ENCODE data around the gene TAS2R39.
"Not testable (repeated sequence)": the region's sequence is repeated elsewhere in the genome, so short reads cannot be mapped to it uniquely, and the experiment has no call there.

The TAS2R39 gene
- 0 reads per million in 3 donors for total RNA-seq

DNA sequence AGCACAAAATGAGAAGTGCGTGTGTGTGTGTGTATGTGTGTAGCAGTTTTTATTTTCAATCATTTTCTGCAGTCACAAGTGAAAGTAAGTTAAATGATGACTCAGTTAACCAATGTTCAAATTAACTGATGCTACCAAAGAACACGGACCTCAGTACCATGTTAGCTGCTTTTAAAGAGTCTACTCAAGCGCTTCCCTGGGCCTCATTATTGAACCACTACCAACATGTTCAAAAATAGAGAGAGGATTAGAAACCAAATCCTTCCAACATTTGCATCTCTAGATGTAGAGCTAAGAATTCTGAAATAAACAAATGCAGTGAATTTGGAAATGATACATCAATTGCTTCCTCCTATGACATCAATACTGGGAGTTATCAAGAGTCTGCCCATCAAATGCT lies at the start of gene TAS2R39:
TAS2R39 (plus strand) TSS at position 396 of the 400 bp plus-strand sequence; CDS start at position 396, 0 bp downstream.
- Histone ChIP-seq H3K27ac (ENCODE audit: insufficient read depth, low read length, poor library complexity, severe bottlenecking) (no peak within 1 kb of the TSS), H3K36me3 (ENCODE audit: control insufficient read depth, insufficient read depth, low read length) (no peaks in the 10 kb centered on the region), H3K27me3 (replicated peaks; ENCODE audit: control insufficient read depth, insufficient read depth, low read length, poor library complexity, severe bottlenecking) (peaks cover 4% of the 10 kb centered on the region), H3K9me3 (ENCODE audit: control insufficient read depth, low read length) (no peaks in the 10 kb centered on the region), H3K4me1 (ENCODE audit: control insufficient read depth, insufficient read depth, low read length, poor library complexity, severe bottlenecking) (no peaks in the 10 kb centered on the region), H3K4me3 (ENCODE audit: insufficient read depth, low read depth, low read length, poor library complexity, severe bottlenecking) (no peak within 1 kb of the TSS)
- DNase-seq: no peak

DNA sequence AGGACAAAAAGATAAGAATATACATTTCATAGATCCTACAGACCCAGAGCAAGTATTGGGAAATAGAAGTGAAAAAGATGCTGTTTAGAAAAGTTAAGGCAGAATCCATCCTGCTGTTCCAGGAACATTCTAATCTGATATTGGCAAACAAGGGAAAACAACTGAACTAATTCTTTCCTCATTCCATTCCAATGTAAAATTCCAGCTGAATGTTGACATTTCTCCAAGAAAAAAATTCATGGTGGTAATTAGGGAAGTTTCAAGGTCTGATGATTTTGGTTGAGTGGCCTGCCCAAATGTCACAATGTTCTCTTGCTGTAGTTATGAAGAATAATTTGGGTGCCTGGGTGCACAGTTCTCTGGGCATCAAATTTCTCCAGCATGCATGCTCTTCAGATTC lies 36.1 kb upstream of the TAS2R39 start:
- DNase-seq: no peak
- H3K36me3 ChIP-seq (ENCODE audit: control insufficient read depth, insufficient read depth, low read length): no peaks in the 10 kb centered on the region

DNA sequence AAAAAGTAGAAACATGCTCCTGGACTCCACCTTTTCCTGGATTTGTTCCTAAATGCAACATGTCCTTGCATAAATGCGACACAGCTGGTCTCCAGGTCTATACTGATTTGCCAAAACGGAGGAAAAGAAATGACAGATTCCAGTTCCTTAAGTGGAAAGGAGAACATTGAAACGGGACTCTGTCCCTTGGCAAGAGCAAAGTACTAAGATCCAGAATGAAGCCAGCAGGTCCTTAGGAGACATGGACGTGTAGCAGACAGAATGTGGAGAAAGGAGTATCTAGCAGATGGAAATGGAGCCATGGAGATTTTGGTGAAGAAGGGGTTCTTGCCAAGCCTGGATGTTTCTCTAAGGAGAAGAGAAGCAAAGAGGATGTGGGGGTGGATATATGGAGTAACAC lies 35.2 kb upstream of the TAS2R39 start:
- no peaks in the 10 kb centered on the region for H3K4me1 ChIP-seq (ENCODE audit: control insufficient read depth, insufficient read depth, low read length, poor library complexity, severe bottlenecking)
- DNase-seq: no peak
- H3K4me3 ChIP-seq (ENCODE audit: insufficient read depth, low read depth, low read length, poor library complexity, severe bottlenecking): no peak overlapping the region
- no peaks in the 10 kb centered on the region for H3K9me3 ChIP-seq (ENCODE audit: control insufficient read depth, low read length)
- H3K27me3 ChIP-seq (replicated peaks; ENCODE audit: control insufficient read depth, insufficient read depth, low read length, poor library complexity, severe bottlenecking): no peaks in the 10 kb centered on the region
- no peak overlapping the region for H3K27ac ChIP-seq (ENCODE audit: insufficient read depth, low read length, poor library complexity, severe bottlenecking)
- H3K36me3 ChIP-seq (ENCODE audit: control insufficient read depth, insufficient read depth, low read length): no peaks in the 10 kb centered on the region

More for the DNA sequence above, 36.1 kb upstream of the TAS2R39 start:
- H3K27ac ChIP-seq (ENCODE audit: insufficient read depth, low read length, poor library complexity, severe bottlenecking): no peak overlapping the region
- no peak overlapping the region for H3K4me3 ChIP-seq (ENCODE audit: insufficient read depth, low read depth, low read length, poor library complexity, severe bottlenecking)
- H3K4me1 ChIP-seq (ENCODE audit: control insufficient read depth, insufficient read depth, low read length, poor library complexity, severe bottlenecking): no peaks in the 10 kb centered on the region
- H3K27me3 ChIP-seq (replicated peaks; ENCODE audit: control insufficient read depth, insufficient read depth, low read length, poor library complexity, severe bottlenecking): no peaks in the 10 kb centered on the region
- H3K9me3 ChIP-seq (ENCODE audit: control insufficient read depth, low read length): no peaks in the 10 kb centered on the region

DNA sequence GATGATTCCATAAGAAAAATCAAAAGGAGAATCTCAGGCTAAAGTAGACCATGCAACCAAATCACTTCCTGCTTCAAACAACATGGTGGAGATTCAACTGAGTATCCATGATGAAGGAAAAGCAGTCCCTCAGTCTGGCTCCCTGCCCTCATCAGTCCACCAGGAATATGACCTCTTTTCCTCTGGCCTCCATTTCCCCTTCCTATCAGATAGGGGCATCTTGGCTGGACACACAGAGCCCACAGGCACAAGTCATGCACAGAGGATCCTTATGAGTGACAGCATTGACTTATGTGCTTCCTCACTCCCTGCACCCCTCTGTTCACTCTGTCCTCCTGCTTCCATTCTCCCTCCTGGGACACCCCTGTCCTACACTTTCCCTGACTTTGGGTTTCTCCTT lies 34.6 kb upstream of the TAS2R39 start:
- no peaks in the 10 kb centered on the region for H3K36me3 ChIP-seq (ENCODE audit: control insufficient read depth, insufficient read depth, low read length)
- no peaks in the 10 kb centered on the region for H3K4me1 ChIP-seq (ENCODE audit: control insufficient read depth, insufficient read depth, low read length, poor library complexity, severe bottlenecking)
- H3K27ac ChIP-seq (ENCODE audit: insufficient read depth, low read length, poor library complexity, severe bottlenecking): no peak overlapping the region

DNA sequence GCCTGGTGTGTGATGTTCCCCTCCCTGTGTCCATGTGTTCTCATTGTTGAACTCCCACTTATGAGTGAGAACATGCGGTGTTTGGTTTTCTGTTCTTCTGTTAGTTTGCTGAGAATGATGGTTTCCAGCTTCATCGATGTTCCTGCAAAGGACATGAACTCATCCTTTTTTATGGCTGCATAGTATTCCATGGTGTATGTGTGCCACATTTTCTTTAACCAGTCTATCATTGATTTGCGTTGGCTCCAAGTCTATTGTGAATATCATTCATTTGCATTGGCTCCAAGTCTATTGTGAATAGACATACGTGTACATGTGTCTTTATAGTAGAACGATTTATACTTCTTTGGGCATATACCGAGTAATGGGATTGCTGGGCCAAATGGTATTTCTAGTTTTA lies 32.5 kb upstream of the TAS2R39 start:
- DNase-seq; H3K4me1 ChIP-seq (ENCODE audit: control insufficient read depth, insufficient read depth, low read length, poor library complexity, severe bottlenecking); H3K27me3 ChIP-seq (replicated peaks; ENCODE audit: control insufficient read depth, insufficient read depth, low read length, poor library complexity, severe bottlenecking); H3K27ac ChIP-seq (ENCODE audit: insufficient read depth, low read length, poor library complexity, severe bottlenecking); H3K9me3 ChIP-seq (ENCODE audit: control insufficient read depth, low read length); H3K36me3 ChIP-seq (ENCODE audit: control insufficient read depth, insufficient read depth, low read length); H3K4me3 ChIP-seq (ENCODE audit: insufficient read depth, low read depth, low read length, poor library complexity, severe bottlenecking): not testable (repeated sequence)

More for the DNA sequence above, 34.6 kb upstream of the TAS2R39 start:
- no peak for DNase-seq
- H3K27me3 ChIP-seq (replicated peaks; ENCODE audit: control insufficient read depth, insufficient read depth, low read length, poor library complexity, severe bottlenecking): no peaks in the 10 kb centered on the region
- no peaks in the 10 kb centered on the region for H3K9me3 ChIP-seq (ENCODE audit: control insufficient read depth, low read length)
- no peak overlapping the region for H3K4me3 ChIP-seq (ENCODE audit: insufficient read depth, low read depth, low read length, poor library complexity, severe bottlenecking)

DNA sequence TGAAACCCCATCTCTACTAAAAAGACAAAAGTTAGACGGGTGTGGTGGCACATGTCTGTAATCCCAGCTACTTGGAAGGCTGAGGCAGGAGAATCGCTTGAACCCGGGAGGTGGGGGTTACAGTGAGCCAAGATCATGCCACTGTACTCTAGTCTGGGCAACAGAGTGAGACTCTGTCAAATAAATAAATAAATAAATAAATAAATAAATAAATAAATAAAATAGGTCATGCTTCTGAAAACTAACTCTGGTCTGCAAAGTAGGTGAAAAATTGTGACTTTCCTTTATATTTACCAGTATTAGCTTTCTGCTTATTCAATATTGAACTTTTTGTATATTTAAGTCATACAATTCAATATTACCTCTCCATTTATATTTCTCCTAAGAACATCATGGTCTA lies 24.6 kb upstream of the TAS2R39 start:
- not testable (repeated sequence) for H3K27me3 ChIP-seq (replicated peaks; ENCODE audit: control insufficient read depth, insufficient read depth, low read length, poor library complexity, severe bottlenecking); H3K4me3 ChIP-seq (ENCODE audit: insufficient read depth, low read depth, low read length, poor library complexity, severe bottlenecking); DNase-seq; H3K9me3 ChIP-seq (ENCODE audit: control insufficient read depth, low read length); H3K36me3 ChIP-seq (ENCODE audit: control insufficient read depth, insufficient read depth, low read length); H3K4me1 ChIP-seq (ENCODE audit: control insufficient read depth, insufficient read depth, low read length, poor library complexity, severe bottlenecking); H3K27ac ChIP-seq (ENCODE audit: insufficient read depth, low read length, poor library complexity, severe bottlenecking)

DNA sequence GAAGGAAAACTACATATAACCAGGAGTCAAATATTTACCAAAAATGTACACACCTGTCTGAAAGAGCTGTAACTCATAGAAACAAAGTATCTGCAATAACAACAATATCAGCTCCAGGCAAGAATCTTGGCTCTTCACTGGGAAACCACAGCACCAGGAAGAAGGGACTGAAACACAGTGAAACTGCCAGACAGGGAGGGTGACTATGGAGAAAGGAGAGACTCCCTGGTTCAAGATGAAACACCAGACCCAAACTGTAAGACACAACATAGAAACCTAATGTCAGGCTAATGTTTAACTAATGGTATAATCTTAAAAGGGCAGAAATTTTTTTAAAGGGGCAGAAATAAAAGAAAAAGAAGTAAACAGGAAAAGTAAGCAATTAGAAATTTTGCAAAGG lies 11.5 kb upstream of the TAS2R39 start:
- Histone ChIP-seq H3K27me3 (replicated peaks; ENCODE audit: control insufficient read depth, insufficient read depth, low read length, poor library complexity, severe bottlenecking) (no peaks in the 10 kb centered on the region), H3K36me3 (ENCODE audit: control insufficient read depth, insufficient read depth, low read length) (no peaks in the 10 kb centered on the region), H3K27ac (ENCODE audit: insufficient read depth, low read length, poor library complexity, severe bottlenecking) (no peak overlapping the region), H3K4me3 (ENCODE audit: insufficient read depth, low read depth, low read length, poor library complexity, severe bottlenecking) (no peak overlapping the region), H3K9me3 (ENCODE audit: control insufficient read depth, low read length) (no peaks in the 10 kb centered on the region), H3K4me1 (ENCODE audit: control insufficient read depth, insufficient read depth, low read length, poor library complexity, severe bottlenecking) (no peaks in the 10 kb centered on the region)
- DNase-seq: no peak

DNA sequence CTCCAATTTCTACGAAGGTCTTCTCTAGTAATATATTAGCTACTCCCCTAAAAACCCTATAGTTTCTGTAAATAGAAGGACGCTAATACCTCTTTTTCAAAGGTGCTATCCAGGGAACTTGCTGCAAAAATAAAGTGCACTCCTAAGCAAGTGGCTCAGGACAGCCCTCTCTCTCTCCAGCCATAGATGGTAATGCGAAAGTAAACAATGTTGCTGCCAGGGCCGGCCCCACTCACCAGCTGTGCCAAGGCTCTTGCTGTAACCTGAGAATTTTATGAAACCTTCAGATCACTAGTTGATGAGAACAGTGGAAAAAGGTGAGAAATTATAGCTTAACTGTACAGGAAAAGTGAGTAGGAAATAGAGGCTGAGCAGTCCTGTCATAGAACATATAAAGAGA lies 10.9 kb upstream of the TAS2R39 start:
- Histone ChIP-seq H3K27me3 (replicated peaks; ENCODE audit: control insufficient read depth, insufficient read depth, low read length, poor library complexity, severe bottlenecking) (no peaks in the 10 kb centered on the region), H3K4me1 (ENCODE audit: control insufficient read depth, insufficient read depth, low read length, poor library complexity, severe bottlenecking) (no peaks in the 10 kb centered on the region), H3K9me3 (ENCODE audit: control insufficient read depth, low read length) (no peaks in the 10 kb centered on the region), H3K4me3 (ENCODE audit: insufficient read depth, low read depth, low read length, poor library complexity, severe bottlenecking) (no peak overlapping the region), H3K36me3 (ENCODE audit: control insufficient read depth, insufficient read depth, low read length) (no peaks in the 10 kb centered on the region), H3K27ac (ENCODE audit: insufficient read depth, low read length, poor library complexity, severe bottlenecking) (no peak overlapping the region)
- DNase-seq: no peak

DNA sequence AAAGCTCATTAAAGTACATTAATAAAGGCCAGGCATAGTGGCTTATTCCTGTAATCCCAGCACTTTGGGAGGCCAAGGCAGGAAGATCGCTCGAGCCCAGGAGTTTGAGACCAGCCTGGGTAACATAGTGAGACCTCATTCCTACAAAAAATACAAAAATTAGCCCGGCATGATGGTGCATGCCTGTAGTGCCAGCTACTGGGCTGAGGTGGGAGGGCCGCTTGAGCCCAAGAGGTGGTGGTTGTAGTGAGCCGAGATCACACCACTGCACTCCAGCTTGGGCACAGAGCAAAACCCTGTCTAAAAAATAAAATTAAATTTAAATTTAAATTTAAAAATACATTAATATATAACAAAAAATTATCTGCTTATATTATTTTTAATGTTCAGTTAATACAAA lies 7.1 kb upstream of the TAS2R39 start:
- H3K4me3 ChIP-seq (ENCODE audit: insufficient read depth, low read depth, low read length, poor library complexity, severe bottlenecking): no peak overlapping the region

DNA sequence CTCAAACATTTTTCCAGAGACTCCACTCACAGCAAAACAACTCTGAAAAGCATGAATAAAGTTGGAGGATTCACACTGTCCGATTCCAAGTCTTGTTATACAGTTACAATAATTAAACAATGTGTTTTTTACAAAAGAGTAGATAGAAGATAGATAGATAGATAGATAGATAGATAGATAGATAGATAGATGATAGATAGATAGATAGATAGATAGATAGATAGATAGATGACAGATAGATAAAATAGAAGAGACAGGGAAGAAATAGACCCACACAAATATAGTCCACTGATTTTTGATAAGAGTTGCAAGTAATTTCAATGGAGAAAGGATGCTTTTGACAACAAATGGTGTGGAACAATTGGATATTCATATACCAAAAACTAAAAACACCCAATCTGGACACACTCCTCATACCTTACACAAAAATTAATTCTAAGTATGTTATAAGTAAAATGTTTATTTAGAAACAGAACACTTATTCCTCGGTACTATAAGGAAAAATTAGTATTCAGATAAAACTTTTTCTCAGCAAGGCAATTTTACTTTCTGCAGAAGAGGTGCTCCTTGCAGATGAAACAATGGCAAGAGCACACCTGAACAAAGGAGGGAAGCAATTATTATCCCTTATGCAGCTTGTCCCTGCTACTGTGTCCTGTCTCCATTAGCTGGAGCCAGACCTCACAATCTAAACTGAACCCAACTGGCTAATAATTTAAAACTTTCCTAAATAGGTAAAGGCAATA lies 5.7 kb upstream of the TAS2R39 start:
- Histone ChIP-seq H3K9me3 (ENCODE audit: control insufficient read depth, low read length) (peaks cover 4% of the 10 kb centered on the region), H3K27me3 (replicated peaks; ENCODE audit: control insufficient read depth, insufficient read depth, low read length, poor library complexity, severe bottlenecking) (no peaks in the 10 kb centered on the region), H3K4me1 (ENCODE audit: control insufficient read depth, insufficient read depth, low read length, poor library complexity, severe bottlenecking) (no peaks in the 10 kb centered on the region), H3K4me3 (ENCODE audit: insufficient read depth, low read depth, low read length, poor library complexity, severe bottlenecking) (no peak overlapping the region), H3K27ac (ENCODE audit: insufficient read depth, low read length, poor library complexity, severe bottlenecking) (no peak overlapping the region), H3K36me3 (ENCODE audit: control insufficient read depth, insufficient read depth, low read length) (no peaks in the 10 kb centered on the region)
- no peak for DNase-seq

More for the DNA sequence above, 7.1 kb upstream of the TAS2R39 start:
- Histone ChIP-seq H3K9me3 (ENCODE audit: control insufficient read depth, low read length) (peaks cover 4% of the 10 kb centered on the region), H3K27me3 (replicated peaks; ENCODE audit: control insufficient read depth, insufficient read depth, low read length, poor library complexity, severe bottlenecking) (no peaks in the 10 kb centered on the region), H3K4me1 (ENCODE audit: control insufficient read depth, insufficient read depth, low read length, poor library complexity, severe bottlenecking) (no peaks in the 10 kb centered on the region), H3K27ac (ENCODE audit: insufficient read depth, low read length, poor library complexity, severe bottlenecking) (no peak overlapping the region), H3K36me3 (ENCODE audit: control insufficient read depth, insufficient read depth, low read length) (no peaks in the 10 kb centered on the region)
- no peak for DNase-seq

Data from effector memory CD4-positive, alpha-beta T cell (primary cell).